ENCODE results near the gene HOXC4.

The HOXC4 gene

DNA sequence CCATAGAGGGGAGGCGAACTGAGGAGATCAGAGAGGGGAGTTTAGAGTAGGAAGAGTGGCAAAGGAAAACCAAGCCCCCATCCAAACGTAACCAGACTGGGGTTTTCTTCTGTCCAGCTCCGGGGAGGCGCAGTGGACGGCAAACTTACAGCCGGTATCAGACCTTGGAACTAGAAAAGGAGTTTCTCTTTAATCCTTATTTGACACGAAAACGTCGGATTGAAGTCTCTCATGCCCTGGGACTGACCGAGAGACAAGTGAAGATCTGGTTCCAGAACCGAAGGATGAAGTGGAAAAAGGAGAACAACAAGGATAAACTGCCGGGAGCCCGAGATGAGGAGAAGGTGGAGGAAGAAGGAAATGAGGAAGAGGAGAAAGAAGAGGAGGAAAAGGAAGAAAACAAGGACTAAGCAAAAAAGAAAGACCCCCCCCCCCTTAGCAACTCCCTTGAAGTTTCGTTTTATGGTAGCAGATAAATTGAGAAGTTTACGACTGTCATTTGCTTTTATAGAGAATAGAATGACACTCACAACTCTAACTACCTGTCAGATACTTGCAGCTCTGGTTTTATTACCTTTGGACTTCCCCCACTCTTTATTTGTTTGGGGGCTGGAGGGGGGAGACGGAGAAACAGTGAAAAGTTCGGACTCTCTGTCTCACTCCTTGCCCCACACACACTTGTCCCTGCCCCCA lies 42.5 kb upstream of the HOXC4 start:
- Mint-ChIP-seq H3K4me3 (no peak overlapping the region), H3K36me3 (ENCODE audit: low read depth) (no peaks in the 10 kb centered on the region), H3K27ac (no peak overlapping the region), H3K9me3 (no peaks in the 10 kb centered on the region), H3K27me3 (peaks cover 93% of the 10 kb centered on the region), H3K4me1 (ENCODE audit: low read depth) (peaks cover 38% of the 10 kb centered on the region)
- intact Hi-C loops (cut with micrococcal nuclease): loop anchor here (5.0 kb wide), 1 partner anchor 126 kb away; no protein-coding TSS in a partner anchor

DNA sequence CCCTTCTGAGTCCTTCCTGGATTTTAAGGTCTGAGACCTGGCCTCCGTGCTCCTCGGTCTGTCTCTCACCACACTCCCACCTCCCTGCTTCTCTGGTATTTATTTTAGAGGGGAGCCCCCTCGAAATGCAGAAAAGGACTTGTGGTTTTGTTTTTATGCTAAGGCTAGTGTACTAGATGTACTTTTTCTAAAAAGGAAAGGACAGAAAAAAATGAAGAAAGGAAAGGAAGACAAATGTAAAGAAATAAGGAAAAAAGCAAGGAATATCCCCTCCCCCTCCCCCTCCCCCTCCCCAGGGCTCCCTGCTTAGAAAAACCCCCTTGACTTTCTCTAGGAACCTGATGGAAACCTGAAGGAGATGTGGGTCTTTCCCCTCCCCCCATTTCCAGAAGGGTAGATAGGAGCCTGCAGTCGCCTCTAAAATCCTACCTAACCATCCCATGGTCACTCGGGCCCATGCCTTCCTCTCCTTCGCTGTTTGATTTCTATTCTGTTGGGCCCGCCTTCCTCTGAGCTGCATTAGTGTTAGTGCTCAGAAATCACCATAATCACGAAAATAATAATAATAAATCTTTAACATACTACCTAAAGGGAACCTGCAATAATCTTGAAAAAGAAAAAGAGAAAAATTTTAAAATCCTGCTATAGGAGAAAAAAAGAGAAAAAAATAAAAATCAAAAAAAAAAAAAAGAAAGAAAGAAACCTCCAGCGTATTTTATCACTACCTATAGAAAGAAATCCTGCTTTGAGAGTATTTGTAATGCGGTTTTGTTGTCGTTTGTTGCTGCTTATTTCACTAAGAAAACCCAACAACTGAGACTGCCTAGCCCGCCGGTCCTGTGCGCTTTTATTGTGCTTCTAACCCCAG lies 41.7 kb upstream of the HOXC4 start:
- Mint-ChIP-seq H3K4me1 (ENCODE audit: low read depth) (peaks cover 30% of the 10 kb centered on the region), H3K27ac (no peak overlapping the region), H3K27me3 (peaks cover 93% of the 10 kb centered on the region), H3K36me3 (ENCODE audit: low read depth) (no peaks in the 10 kb centered on the region), H3K9me3 (no peaks in the 10 kb centered on the region), H3K4me3 (no peak overlapping the region)
- intact Hi-C loops (cut with micrococcal nuclease): loop anchor here (5.0 kb wide), 1 partner anchor 125 kb away; no protein-coding TSS in a partner anchor

DNA sequence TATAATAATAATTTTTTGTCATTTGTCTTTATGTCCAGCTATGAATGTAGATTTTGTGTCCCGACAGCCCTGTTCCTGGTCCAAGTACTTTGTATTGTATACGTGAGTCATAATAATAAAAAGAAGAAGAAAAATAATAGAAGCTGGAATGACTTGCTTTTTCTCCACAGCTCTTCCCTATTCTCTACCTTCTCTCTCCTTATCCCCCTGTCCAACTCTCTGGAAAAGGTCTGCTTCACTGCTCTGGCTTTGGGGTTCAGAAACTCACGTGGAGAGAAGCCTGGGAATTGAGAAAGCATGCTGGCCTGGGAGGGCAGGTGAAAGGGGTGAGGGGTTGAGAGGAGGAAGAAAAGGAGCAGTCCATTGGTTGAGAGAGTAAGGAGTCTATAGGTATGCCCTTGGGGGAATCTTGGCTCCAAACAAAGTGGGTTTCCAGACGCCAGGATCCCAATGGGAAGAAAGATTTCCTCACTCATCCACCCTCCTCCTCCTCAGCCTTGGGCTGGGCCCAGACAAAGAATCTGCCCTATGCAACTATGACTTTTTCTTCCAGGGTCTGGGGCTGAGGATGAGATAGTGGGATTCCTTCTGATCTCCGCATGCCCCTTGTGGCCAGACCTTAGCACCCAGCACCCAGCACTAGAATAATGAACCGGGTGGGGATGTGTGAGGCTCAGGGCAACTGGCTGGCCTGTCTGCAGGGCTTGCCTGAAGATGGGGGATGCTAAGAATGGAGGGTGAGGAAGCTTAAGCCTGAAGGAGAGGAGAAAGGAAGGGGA lies 40.8 kb upstream of the HOXC4 start:
- intact Hi-C loops (cut with micrococcal nuclease): loop anchor here (5.0 kb wide), 1 partner anchor 124 kb away; no protein-coding TSS in a partner anchor
- H3K9me3 Mint-ChIP-seq: no peaks in the 10 kb centered on the region
- peaks cover 34% of the 10 kb centered on the region for H3K4me1 Mint-ChIP-seq (ENCODE audit: low read depth)
- H3K36me3 Mint-ChIP-seq (ENCODE audit: low read depth): no peaks in the 10 kb centered on the region
- peaks cover 93% of the 10 kb centered on the region for H3K27me3 Mint-ChIP-seq
- no peak overlapping the region for H3K4me3 Mint-ChIP-seq
- H3K27ac Mint-ChIP-seq: no peak overlapping the region

DNA sequence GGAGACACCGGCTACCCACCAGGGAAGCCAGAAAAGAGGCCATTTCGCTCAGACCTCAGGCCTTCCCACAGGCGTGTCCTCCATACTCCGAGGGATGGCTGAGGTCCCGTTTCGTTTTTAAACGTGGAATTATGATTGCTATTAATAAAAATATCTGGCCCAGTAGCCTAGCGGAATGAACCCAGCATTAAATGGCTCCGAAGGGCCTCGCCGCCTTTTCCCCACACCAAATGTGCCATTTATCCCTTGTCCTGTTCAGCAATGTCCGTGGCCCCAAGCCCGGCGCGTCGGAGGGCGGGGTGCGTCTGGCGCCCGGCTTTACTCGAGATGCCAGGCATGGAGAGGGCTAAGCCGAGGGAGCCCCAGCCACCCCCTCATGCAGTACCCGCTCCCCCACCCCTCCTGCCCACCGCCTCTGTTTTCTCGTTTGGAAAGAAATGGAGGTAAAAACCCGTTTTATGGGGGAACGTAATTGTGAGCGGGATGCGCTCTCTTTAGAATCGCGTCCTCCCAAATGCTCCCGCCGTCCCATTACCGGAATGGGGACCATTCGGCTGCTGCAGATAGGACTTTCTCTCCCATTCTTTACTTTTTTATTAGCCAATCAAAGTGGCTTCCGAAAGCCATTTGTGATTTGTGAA lies 39.1 kb upstream of the HOXC4 start:
- H3K27ac Mint-ChIP-seq: no peak overlapping the region
- no peaks in the 10 kb centered on the region for H3K9me3 Mint-ChIP-seq
- peak overlapping the region; percentile 27 for H3K4me3 Mint-ChIP-seq
- H3K27me3 Mint-ChIP-seq: peaks cover 94% of the 10 kb centered on the region
- intact Hi-C loops (cut with micrococcal nuclease): loop anchor here (5.0 kb wide), 1 partner anchor 123 kb away; no protein-coding TSS in a partner anchor
- H3K36me3 Mint-ChIP-seq (ENCODE audit: low read depth): no peaks in the 10 kb centered on the region
- peaks cover 36% of the 10 kb centered on the region for H3K4me1 Mint-ChIP-seq (ENCODE audit: low read depth)

DNA sequence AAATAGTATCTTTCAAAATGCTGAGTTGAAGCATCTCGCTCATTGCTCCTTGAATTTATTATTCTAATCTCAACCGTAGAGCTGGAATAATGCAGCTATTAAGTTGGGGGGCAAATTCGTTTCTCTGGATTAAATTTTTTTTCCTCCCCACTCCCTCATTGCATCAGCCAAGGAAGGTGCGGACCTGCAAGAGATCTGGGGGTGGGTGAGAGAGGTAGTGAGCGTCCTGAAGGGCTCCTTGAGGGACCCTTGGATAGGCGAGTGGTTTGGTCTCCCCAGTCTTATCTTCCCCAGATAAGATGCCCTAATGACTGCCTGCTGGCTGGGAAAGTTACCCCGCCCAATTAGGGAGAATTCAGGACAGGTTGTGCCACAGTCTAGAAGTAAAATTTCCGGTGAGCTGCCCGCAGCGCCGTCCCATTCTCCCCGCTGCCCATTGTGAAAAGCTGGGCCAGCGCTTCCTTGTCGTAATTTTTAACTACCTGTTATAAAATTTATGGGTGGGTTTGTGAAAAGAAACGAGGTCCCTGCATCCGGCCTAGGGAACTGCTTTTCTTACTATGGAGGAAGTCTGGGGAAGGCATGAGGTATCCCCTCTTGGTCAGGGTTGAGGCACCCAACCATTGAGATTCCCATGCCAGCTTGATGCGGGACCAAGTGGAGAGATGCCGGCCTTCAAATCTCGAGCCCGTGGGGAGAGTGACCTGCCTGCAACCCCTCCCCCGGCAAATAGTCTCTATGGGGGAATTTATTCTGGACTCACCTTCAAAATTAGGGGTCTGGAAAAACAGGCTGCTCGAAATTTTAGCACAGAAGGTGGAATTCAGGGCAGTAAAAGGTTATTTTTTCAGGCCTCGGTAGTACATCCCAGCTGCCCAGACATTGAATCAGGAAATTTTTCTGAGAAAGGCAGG lies 38.4 kb upstream of the HOXC4 start:
- H3K36me3 Mint-ChIP-seq (ENCODE audit: low read depth): no peaks in the 10 kb centered on the region
- intact Hi-C loops (cut with micrococcal nuclease): no loop called here
- no peak overlapping the region for H3K4me3 Mint-ChIP-seq
- peaks cover 94% of the 10 kb centered on the region for H3K27me3 Mint-ChIP-seq
- H3K9me3 Mint-ChIP-seq: no peaks in the 10 kb centered on the region
- H3K27ac Mint-ChIP-seq: no peak overlapping the region
- peaks cover 38% of the 10 kb centered on the region for H3K4me1 Mint-ChIP-seq (ENCODE audit: low read depth)

DNA sequence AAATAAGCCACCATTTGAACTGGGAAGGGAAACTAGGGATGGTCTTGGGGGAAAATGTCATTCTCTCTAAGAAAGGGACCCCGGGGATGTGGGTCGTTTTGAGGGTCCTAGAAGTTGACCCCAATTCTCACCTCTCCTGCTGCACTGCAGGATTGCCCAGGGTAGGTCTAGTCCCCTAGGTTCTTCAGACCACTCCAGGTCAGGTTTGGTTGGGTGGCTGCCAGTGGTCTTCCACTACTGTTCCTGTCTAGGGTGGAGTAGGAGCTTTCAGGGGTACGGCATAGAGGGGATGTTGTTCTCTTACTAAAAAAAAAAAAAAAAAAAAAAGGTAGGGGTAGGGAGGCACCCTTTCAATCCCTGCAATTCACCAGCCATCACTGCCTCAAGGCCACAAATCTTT lies 37.6 kb upstream of the HOXC4 start:
- Mint-ChIP-seq H3K4me3 (no peak overlapping the region), H3K4me1 (ENCODE audit: low read depth) (peaks cover 36% of the 10 kb centered on the region), H3K9me3 (no peaks in the 10 kb centered on the region), H3K27me3 (peaks cover 95% of the 10 kb centered on the region), H3K36me3 (ENCODE audit: low read depth) (no peaks in the 10 kb centered on the region), H3K27ac (no peak overlapping the region)
- intact Hi-C loops (cut with micrococcal nuclease): no loop called here

DNA sequence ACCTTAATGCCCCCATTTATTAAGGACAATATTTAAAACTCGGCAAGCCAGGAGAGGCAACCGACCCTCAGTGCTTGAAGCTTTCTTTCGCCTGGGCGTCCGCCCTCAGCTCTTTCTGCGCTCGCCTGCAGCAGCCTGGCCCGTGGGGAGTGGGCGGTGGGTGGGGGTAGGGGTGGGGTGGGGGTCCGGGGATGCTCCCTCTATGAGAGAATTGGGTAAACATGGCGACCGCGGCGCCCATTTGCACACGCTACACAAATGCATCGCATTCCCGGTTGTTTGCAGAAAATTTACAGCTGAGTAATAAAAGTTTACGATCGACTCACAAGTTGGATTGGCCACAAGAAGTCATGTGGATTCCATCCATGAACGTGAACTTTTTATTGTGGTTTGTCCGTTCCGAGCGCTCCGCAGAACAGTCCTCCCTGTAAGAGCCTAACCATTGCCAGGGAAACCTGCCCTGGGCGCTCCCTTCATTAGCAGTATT lies 37.1 kb upstream of the HOXC4 start:
- Mint-ChIP-seq H3K4me1 (ENCODE audit: low read depth) (peaks cover 31% of the 10 kb centered on the region), H3K27me3 (peaks cover 95% of the 10 kb centered on the region), H3K36me3 (ENCODE audit: low read depth) (no peaks in the 10 kb centered on the region), H3K9me3 (no peaks in the 10 kb centered on the region), H3K27ac (no peak overlapping the region), H3K4me3 (no peak overlapping the region)
- intact Hi-C loops (cut with micrococcal nuclease): no loop called here

DNA sequence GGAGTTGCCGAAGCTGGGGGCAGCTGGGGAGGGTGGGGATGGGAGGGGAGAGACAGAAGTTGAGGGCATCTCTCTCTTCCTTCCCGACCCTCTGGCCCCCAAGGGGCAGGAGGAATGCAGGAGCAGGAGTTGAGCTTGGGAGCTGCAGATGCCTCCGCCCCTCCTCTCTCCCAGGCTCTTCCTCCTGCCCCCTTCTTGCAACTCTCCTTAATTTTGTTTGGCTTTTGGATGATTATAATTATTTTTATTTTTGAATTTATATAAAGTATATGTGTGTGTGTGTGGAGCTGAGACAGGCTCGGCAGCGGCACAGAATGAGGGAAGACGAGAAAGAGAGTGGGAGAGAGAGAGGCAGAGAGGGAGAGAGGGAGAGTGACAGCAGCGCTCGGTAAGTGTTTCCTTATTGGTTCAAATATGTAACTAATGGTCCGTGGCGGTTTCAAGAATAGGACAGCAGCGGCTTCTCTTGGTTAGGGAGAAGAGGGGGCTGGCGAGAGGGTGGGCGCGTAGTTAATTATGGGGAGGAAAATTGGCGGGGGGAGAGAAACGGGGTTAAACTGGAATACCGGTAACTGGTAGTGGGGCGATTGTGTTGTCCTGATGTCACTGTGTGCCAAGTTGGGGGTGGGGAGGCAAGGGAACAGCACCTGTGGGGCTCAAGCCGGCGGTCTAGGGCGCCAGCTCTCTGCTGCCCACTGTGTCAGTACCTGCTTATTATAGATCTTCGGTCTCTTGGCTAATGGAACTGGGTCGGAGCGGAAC lies 36.4 kb upstream of the HOXC4 start:
- intact Hi-C loops (cut with micrococcal nuclease): no loop called here

DNA sequence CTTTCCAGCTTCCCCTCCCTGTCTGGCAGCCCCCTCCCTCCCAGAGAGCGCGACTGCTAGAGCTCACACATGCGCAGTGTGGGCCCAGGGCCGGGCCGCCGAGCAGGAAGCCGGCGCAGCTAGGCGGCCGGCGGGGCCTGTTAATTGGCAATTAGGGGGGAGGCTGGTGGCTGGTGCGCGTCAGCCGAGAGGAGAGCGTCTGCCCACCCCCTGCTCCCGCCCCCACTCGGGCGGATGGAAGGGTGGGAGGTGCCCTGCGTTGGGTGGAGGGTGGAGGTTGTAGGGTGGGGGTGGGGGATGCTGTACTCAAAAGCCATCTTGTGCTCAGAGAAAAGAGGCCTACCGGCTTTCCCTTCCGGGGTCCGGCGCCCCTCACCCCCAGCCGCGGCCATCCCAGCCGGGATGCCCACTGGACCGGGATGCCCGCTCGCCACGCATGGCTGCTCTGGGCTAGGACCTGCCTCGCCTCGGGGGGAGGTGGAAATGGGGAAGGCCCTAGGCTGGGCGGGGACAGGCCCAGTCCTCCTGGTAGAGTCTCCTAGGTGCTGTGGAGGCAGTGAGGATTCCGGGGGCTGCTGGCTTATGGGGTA lies 35.7 kb upstream of the HOXC4 start:
- intact Hi-C loops (cut with micrococcal nuclease): no loop called here
- Mint-ChIP-seq H3K4me3 (peak overlapping the region; percentile 62), H3K27ac (peak overlapping the region; percentile 57), H3K36me3 (ENCODE audit: low read depth) (no peaks in the 10 kb centered on the region), H3K9me3 (no peaks in the 10 kb centered on the region), H3K4me1 (ENCODE audit: low read depth) (peaks cover 29% of the 10 kb centered on the region), H3K27me3 (peaks cover 97% of the 10 kb centered on the region)

More for the DNA sequence above, 36.4 kb upstream of the HOXC4 start:
- Mint-ChIP-seq H3K4me1 (ENCODE audit: low read depth) (peaks cover 29% of the 10 kb centered on the region), H3K36me3 (ENCODE audit: low read depth) (no peaks in the 10 kb centered on the region), H3K27ac (peak overlapping the region; percentile 57), H3K4me3 (peak overlapping the region; percentile 62), H3K9me3 (no peaks in the 10 kb centered on the region), H3K27me3 (peaks cover 96% of the 10 kb centered on the region)

DNA sequence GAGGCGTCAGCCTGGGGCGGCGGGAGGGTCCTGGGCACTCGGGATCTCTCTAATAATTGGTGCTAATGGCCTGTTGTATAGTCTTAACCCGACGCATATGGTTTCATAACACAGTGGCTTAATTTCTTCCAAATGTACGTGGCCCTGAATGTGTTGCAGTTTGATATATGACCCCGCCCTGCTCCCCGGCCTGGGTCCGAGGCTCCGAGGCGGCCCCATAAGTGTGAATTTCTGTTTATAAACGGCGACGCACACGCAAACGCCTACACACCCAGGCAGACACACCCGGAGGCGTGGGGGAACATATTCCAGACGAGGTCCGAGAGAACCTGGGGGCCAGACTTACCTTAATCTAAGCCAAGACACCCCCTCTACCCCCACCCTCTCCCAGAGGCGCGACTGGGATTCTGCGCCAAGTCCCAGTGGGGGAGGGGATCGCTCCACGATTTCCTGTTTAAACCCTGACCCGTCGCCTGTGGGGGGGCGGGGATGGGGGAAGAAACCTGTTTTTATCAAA lies 35.1 kb upstream of the HOXC4 start:
- peaks cover 97% of the 10 kb centered on the region for H3K27me3 Mint-ChIP-seq
- intact Hi-C loops (cut with micrococcal nuclease): no loop called here
- H3K27ac Mint-ChIP-seq: peak overlapping the region; percentile 57

DNA sequence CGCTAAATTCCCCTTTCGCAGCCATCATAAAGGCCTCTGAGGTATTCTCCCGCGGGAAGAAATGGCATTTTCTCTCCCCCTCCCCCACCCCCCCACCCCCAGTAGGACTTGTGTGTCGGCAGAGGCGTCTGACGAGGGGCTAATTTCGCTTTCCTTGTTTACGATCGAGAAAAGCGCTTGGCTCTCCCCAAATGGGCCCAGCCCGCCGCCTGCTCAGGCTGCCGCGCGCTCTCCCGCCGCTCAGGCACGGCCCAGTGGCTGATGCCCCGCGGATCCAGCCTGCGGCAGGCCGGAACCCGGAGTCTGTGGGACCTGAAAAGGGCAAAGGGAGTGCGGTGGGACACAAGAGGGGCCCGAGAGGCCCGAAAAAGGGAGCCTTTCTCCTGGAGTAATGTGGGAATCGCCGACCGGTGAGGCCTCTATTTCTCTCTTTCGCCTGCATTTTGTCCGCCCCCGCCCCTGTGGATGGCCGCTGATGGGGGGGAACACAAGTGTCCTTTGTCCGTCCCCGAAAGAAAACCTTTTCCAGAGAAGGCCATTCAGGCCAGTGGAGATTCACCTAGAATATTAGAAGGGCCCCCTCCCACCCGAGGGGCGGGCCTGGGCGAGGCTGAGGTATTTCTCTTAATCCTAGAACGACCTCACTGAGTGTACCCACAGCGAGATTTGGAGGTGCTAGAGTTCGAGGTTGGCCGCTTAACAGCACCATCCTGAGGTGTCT lies 34.4 kb upstream of the HOXC4 start:
- Mint-ChIP-seq H3K4me3 (no peak overlapping the region), H3K36me3 (ENCODE audit: low read depth) (no peaks in the 10 kb centered on the region), H3K9me3 (no peaks in the 10 kb centered on the region), H3K4me1 (ENCODE audit: low read depth) (peaks cover 26% of the 10 kb centered on the region), H3K27ac (no peak overlapping the region), H3K27me3 (peaks cover 96% of the 10 kb centered on the region)
- intact Hi-C loops (cut with micrococcal nuclease): no loop called here

More for the DNA sequence above, 35.1 kb upstream of the HOXC4 start:
- H3K4me3 Mint-ChIP-seq: peak overlapping the region; percentile 13
- peaks cover 29% of the 10 kb centered on the region for H3K4me1 Mint-ChIP-seq (ENCODE audit: low read depth)
- no peaks in the 10 kb centered on the region for H3K36me3 Mint-ChIP-seq (ENCODE audit: low read depth)
- no peaks in the 10 kb centered on the region for H3K9me3 Mint-ChIP-seq

Measured in dendritic cell treated with granulocyte-macrophage colony-stimulating factor and Interleukin-4, amounts not matched to agents 40 ng/mL and 50 ng/mL, for 4 days (primary cell).